AG09309 (cell line): Measurements from ENCODE around the gene LRRC61.

Source experiments
- DNase-seq: peaks from one replicate; pipeline ENCODE4 v3.0.0-alpha.2; 2010; ENCODE audit warnings: low read depth
- H3K4me3 ChIP-seq: 2 replicates; pipeline ENCODE4 v1.5.1; 2011; ENCODE audit warnings: mild to moderate bottlenecking, low read depth, low read length, moderate library complexity; ENCODE audit not compliant: control insufficient read depth
- TF ChIP-seq, protein P1 (sequence below): IDR thresholded peaks from 2 replicates; pipeline ENCODE4 v1.5.1; 2011; ENCODE audit warnings: mild to moderate bottlenecking, low read depth, low read length, inconsistent platforms; ENCODE audit not compliant: insufficient read depth, control insufficient read depth; ENCODE audit errors: missing control alignments

Gene LRRC61

GRCh38 chr7:150334108-150334507, 11.0 kb downstream of the LRRC61 start:
- TF ChIP-seq, protein P1, sequence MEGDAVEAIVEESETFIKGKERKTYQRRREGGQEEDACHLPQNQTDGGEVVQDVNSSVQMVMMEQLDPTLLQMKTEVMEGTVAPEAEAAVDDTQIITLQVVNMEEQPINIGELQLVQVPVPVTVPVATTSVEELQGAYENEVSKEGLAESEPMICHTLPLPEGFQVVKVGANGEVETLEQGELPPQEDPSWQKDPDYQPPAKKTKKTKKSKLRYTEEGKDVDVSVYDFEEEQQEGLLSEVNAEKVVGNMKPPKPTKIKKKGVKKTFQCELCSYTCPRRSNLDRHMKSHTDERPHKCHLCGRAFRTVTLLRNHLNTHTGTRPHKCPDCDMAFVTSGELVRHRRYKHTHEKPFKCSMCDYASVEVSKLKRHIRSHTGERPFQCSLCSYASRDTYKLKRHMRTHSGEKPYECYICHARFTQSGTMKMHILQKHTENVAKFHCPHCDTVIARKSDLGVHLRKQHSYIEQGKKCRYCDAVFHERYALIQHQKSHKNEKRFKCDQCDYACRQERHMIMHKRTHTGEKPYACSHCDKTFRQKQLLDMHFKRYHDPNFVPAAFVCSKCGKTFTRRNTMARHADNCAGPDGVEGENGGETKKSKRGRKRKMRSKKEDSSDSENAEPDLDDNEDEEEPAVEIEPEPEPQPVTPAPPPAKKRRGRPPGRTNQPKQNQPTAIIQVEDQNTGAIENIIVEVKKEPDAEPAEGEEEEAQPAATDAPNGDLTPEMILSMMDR = no peak
- H3K4me3 ChIP-seq = no peak overlapping the region
- no peak for DNase-seq

DNA sequence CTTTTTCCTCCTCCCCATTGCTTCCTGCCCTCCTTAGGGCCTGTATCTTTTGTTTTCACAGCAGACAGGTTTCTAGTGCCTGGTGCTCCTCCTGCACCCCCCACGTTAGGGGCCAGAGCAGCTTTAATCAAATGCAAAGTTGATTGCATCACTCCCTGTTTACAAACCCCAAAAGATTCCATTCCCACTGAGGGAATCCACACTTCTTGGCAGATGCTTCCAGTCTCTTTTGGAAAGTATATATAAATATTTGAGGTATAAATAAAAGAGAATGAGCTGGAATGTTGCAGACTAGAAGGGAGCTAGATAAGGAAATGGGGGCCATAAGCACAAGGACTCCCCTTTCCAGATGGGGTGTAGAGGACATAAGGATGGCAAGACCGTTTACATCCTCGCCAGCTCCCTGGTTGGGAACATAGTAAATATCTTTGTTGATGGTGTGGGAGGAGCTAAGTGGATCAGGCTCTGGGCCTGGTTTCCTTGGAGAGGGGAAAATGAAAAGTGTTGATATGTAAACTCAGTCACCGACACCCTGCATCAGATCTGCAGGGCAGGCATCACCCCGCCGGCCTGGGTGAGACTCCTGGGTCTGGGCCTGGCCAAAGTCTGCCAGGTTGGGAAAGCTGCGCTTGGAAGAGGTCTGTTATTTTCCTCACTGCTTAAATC, 12.1 kb downstream of the LRRC61 start:
- no peak for DNase-seq
- H3K4me3 ChIP-seq = no peak overlapping the region
- TF ChIP-seq, protein P1 = no peak

DNA sequence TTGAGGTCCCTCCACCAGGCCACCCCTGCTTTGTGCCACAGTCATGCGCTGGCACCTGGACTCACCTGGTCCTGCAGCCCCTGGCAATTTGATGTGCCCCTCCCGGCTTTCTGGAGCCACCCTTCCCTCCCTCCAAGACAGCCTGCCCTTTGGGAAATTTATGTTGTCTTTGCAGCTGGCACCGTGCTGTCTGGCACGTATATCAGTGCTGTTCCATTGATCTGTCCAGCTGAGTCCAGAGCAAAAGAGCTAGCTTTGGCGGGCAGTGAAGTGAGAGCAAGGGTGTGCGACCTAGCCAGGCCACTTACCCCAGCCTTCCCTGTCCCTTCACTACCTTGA, 12.6 kb downstream of the LRRC61 start:
- TF ChIP-seq, protein P1 = no peak
- DNase-seq = no peak
- no peak overlapping the region for H3K4me3 ChIP-seq

- TF ChIP-seq, protein P1 = no peak
- DNase-seq = no peak
Measured at GRCh38 chr7:150336746-150337145, 13.6 kb downstream of the LRRC61 start.

GRCh38 chr7:150337179-150337578, 14.0 kb downstream of the LRRC61 start:
- no peak overlapping the region for H3K4me3 ChIP-seq
- no peak for DNase-seq
- TF ChIP-seq, protein P1 = no peak

More at GRCh38 chr7:150336746-150337145, 13.6 kb downstream of the LRRC61 start:
- H3K4me3 ChIP-seq = no peak overlapping the region

GRCh38 chr7:150337659-150338081, 14.5 kb downstream of the LRRC61 start:
- TF ChIP-seq, protein P1 = no peak
- no peak overlapping the region for H3K4me3 ChIP-seq
- DNase-seq = no peak

- DNase-seq = no peak
- H3K4me3 ChIP-seq = no peak overlapping the region
- TF ChIP-seq, protein P1 = no peak
Measured at GRCh38 chr7:150338166-150338829, 15.1 kb downstream of the LRRC61 start.
